K562 (cell line): ENCODE results near the gene TNFAIP8L1. TPM values are rescaled to one million over a fixed set of nuclear protein-coding genes. Genes with fewer than 3 reads are reported as not detected.
A peak's percentile ranks its signal among the peaks of the same experiment; 100 is the strongest.

Source experiments
- ATAC-seq: fragments of 200-7000 bp; cut with Tn5 transposase; 3 replicates; pipeline ENCODE4 v1.9.1; 2020; ENCODE audit warnings: moderate library complexity
- BruUV-seq: library from RNA; stranded (reverse); fragments of 400-500 nt; replicated peaks from 2 replicates; lab custom pipeline; 2021; lab: Mats Ljungman, UMichigan
- CTCF ChIA-PET: fragments of 300-600 bp; formaldehyde crosslinking; extraction: SDS; loops from one replicate; lab custom pipeline; 2021; ENCODE audit warnings: low intra/inter-chr PET ratio; lab: Yijun Ruan, JAX
- POLR2A ChIA-PET: fragments of 300-600, 350-650 bp; sonication (Branson Sonifier 250); formaldehyde crosslinking; extraction: SDS; loops from one replicate; lab custom pipeline; 2021; ENCODE audit warnings: antibody characterized with exemption, inconsistent platforms; lab: Yijun Ruan, JAX
- DNase-seq, 4 experiments: peaks; one replicate each; pipeline versions ENCODE4 v3.0.0 to v3.0.0-alpha.2; 2011 to 2018; ENCODE audit warnings: low spot score in 3 of 4, mixed read lengths in 3 of 4; ENCODE audit errors: extremely low read depth in 1 of 4
- FAIRE-seq: peaks from 2 replicates; lab custom pipeline; 2011; peaks lifted over from hg19 to GRCh38; lab: Jason Lieb, UNC
- H2AFZ ChIP-seq: 2 replicates; pipeline ENCODE4 v1.6.0; 2011; ENCODE audit warnings: low read depth, low read length, control low read depth, inconsistent platforms
- H3K27ac ChIP-seq: fragments of 200-600 bp; 3 replicates; pipeline ENCODE4 v1.8.0; 2011; ENCODE audit warnings: low read depth, mild to moderate bottlenecking, control low read depth, inconsistent platforms, low read length, moderate library complexity, mixed read lengths; ENCODE audit errors: extremely low read depth
- H3K27me3 ChIP-seq, 2 experiments: fragments of 300-600 bp in 1 of 2; 2 replicates in 1 of 2; 3 replicates in 1 of 2; pipeline versions ENCODE4 v1.6.0 to v1.8.0; 2011; ENCODE audit warnings: inconsistent platforms in 2 of 2, low read length in 2 of 2, mild to moderate bottlenecking in 1 of 2, mixed read lengths in 1 of 2, moderate library complexity in 1 of 2; ENCODE audit not compliant: control insufficient read depth in 2 of 2, insufficient read depth in 2 of 2
- H3K36me3 ChIP-seq: fragments of 300-600 bp; 3 replicates; pipeline ENCODE4 v1.8.0; 2011; ENCODE audit warnings: mild to moderate bottlenecking, low read length, inconsistent platforms; ENCODE audit not compliant: control insufficient read depth, insufficient read depth
- H3K4me1 ChIP-seq, 2 experiments: fragments of 200-600 bp in 1 of 2; replicated peaks in 1 of 2; 2 replicates in 1 of 2; 3 replicates in 1 of 2; pipeline versions ENCODE4 v1.5.1 to v1.8.0; 2011; ENCODE audit warnings: inconsistent platforms in 2 of 2, low read length in 2 of 2, mild to moderate bottlenecking in 1 of 2, mixed read lengths in 1 of 2, moderate library complexity in 1 of 2; ENCODE audit not compliant: control insufficient read depth in 2 of 2, insufficient read depth in 2 of 2
- H3K4me2 ChIP-seq: 2 replicates; pipeline ENCODE4 v1.6.1; 2011; ENCODE audit warnings: low read length, control low read depth, inconsistent platforms, mixed read lengths; ENCODE audit not compliant: insufficient read depth
- H3K4me3 ChIP-seq: fragments of 200-600 bp; sonication (generic), shearing (Covaris generic); 2 replicates; pipeline ENCODE4 v1.5.1; 2016; ENCODE audit warnings: control low read depth, inconsistent platforms
- H3K79me2 ChIP-seq: fragments of 200-600 bp; 3 replicates; pipeline ENCODE4 v1.8.0; 2011; ENCODE audit warnings: low read length, inconsistent platforms; ENCODE audit not compliant: control insufficient read depth, insufficient read depth
- H3K9ac ChIP-seq, 2 experiments: 2 replicates each; pipeline versions ENCODE4 v1.6.0 to v1.6.1; 2011; ENCODE audit warnings: low read depth in 2 of 2, low read length in 2 of 2, control low read depth in 1 of 2, inconsistent platforms in 1 of 2, mild to moderate bottlenecking in 1 of 2, mixed read lengths in 1 of 2; ENCODE audit not compliant: insufficient read depth in 1 of 2
- H3K9me1 ChIP-seq: one replicate; pipeline ENCODE4 v1.6.0; 2011; ENCODE audit warnings: inconsistent platforms, mild to moderate bottlenecking, low read length, moderate library complexity; ENCODE audit not compliant: control insufficient read depth, insufficient read depth
- H3K9me3 ChIP-seq: replicated peaks from 2 replicates; pipeline ENCODE4 v1.5.1; 2011; ENCODE audit warnings: low read depth, low read length, inconsistent platforms; ENCODE audit not compliant: control insufficient read depth, insufficient read depth
- H4K20me1 ChIP-seq: replicated peaks from 2 replicates; pipeline ENCODE4 v1.6.1; 2011; ENCODE audit warnings: low read length, inconsistent platforms, mixed read lengths; ENCODE audit not compliant: control insufficient read depth, insufficient read depth
- CC2D1A ChIP-seq: fragments of 450-650 bp; IDR thresholded peaks from 2 replicates; pipeline ENCODE4 v1.6.1; 2017; ENCODE audit warnings: mild to moderate bottlenecking
- GTF2A2 ChIP-seq: IDR thresholded peaks from 2 replicates; pipeline ENCODE4 v1.6.1; 2016; ENCODE audit warnings: mild to moderate bottlenecking, missing genetic modification characterization, missing compliant biosample characterization
- RBM22 ChIP-seq: fragments of 200-400 bp; formaldehyde crosslinking; IDR thresholded peaks from 2 replicates; pipeline ENCODE4 v1.6.1; 2018; ENCODE audit warnings: low read length, low read depth; ENCODE audit not compliant: poor library complexity, severe bottlenecking
- RBM39 ChIP-seq: fragments of 200-400 bp; formaldehyde crosslinking; optimal IDR thresholded peaks from 2 replicates; pipeline ENCODE3; 2018; ENCODE audit warnings: low read depth, low read length
- ZNF551 ChIP-seq: fragments of 250-450 bp; sonication (Bioruptor Pico); IDR thresholded peaks from 2 replicates; pipeline ENCODE4 v1.5.0; 2021; ENCODE audit warnings: mild to moderate bottlenecking, moderate library complexity
- ZNF79 ChIP-seq: fragments of 250-450 bp; sonication (Bioruptor Pico); IDR thresholded peaks from 2 replicates; pipeline ENCODE4 v1.4.0; 2020; ENCODE audit warnings: low read depth, mild to moderate bottlenecking, moderate library complexity
- WGBS: fragments of 100-300 bp; shearing (Covaris generic); methylation state at CpG from one replicate; pipeline ENCODE4 v1.1.6; 2016; ENCODE audit warnings: low coverage, mixed read lengths; ENCODE audit not compliant: insufficient coverage; ENCODE audit errors: missing lambda C conversion rate; 5-methylcytosine and 5-hydroxymethylcytosine counted together
- in situ Hi-C: fragments of 300-500 bp; cut with MboI; formaldehyde crosslinking; loops from 4 replicates; pipeline ENCODE4 v1.15.0; 2018; ENCODE audit warnings: inconsistent platforms, mixed read lengths
- intact Hi-C: fragments of 100-400 bp; cut with micrococcal nuclease; formaldehyde crosslinking; loops from 2 replicates; pipeline ENCODE4 v1.14.2; 2022
- polyA plus RNA-seq, 8 experiments: library from polyadenylated mRNA; depleted of rRNA in 4 of 8; stranded (reverse) in 5 of 8; unstranded in 3 of 8; fragments of >200 nt; fragmentation: Nextera tagmentation in 2 of 8; fragmentation: Illumina TruSeq in 1 of 8; extraction: Ambion mirVana in 2 of 8; extraction: Trizol in 1 of 8; gene quantifications; 2 replicates each; pipeline versions ENCODE4 v1.2.1 to v1.2.3, GENCODE V29; 2011 to 2014; ENCODE audit warnings: inconsistent platforms in 1 of 8, missing spikeins in 1 of 8
- total RNA-seq, 7 experiments: library from RNA; depleted of rRNA in 6 of 7; stranded (reverse); fragments of >200 nt in 6 of 7; fragmentation: Illumina TruSeq in 2 of 7; extraction: Trizol in 2 of 7; gene quantifications; 2 replicates each; pipeline versions ENCODE4 v1.2.1 to v1.2.3, GENCODE V29; 2011 to 2021; ENCODE audit warnings: low replicate concordance in 1 of 7
- TF ChIP-seq, protein P1 (sequence below): sonication (generic); formaldehyde crosslinking; IDR thresholded peaks from 2 replicates; pipeline ENCODE4 v1.8.1; 2023; ENCODE audit warnings: mild to moderate bottlenecking, missing genetic modification reagents
- TF ChIP-seq, protein P2 (sequence below): IDR thresholded peaks from 2 replicates; pipeline ENCODE4 v1.6.1; 2016; ENCODE audit warnings: missing genetic modification characterization, missing compliant biosample characterization
- TF ChIP-seq, protein P3 (sequence below): IDR thresholded peaks from 3 replicates; pipeline ENCODE4 v1.6.1; 2011; ENCODE audit warnings: borderline replicate concordance, mild to moderate bottlenecking; ENCODE audit not compliant: insufficient read length, insufficient read depth
- TF ChIP-seq, protein P4 (sequence below): fragments of 250-450 bp; sonication (Bioruptor Pico); IDR thresholded peaks from 2 replicates; pipeline ENCODE4 v1.4.0; 2020

TNFAIP8L1 gene
- total and polyA plus RNA-seq, 9 of the 15 experiments (the other 6 are each of a cell fraction or from before 2014, with no cell fraction given), result 0.69 to 9.3 (median 4.9) TPM

DNA sequence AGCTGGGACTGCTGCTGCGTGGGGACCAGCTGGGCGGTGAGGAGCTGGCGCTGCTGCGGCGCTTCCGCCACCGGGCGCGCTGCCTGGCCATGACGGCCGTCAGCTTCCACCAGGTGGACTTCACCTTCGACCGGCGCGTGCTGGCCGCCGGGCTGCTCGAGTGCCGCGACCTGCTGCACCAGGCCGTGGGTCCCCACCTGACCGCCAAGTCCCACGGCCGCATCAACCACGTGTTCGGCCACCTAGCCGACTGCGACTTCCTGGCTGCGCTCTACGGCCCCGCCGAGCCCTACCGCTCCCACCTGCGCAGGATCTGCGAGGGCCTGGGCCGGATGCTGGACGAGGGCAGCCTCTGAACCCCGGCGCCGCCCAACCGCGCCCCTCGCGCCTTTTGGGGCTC is 12.8 kb downstream of the TNFAIP8L1 start:
- no peak overlapping the region for H2AFZ ChIP-seq
- no TSS peak for BruUV-seq
- peaks cover 38% of the 10 kb centered on the region; the same call in 2 of the 3 replicates for H3K36me3 ChIP-seq
- no peak overlapping the region for H3K4me2 ChIP-seq
- H3K27me3 ChIP-seq, result no peaks in the 10 kb centered on the region
- no peaks in the 10 kb centered on the region for H4K20me1 ChIP-seq
- POLR2A ChIA-PET, result interaction anchor here (0.6 to 0.7 kb wide), 2 partner anchors 19 to 67 kb away, joined by 3 to 5 read pairs; no protein-coding TSS in a partner anchor
- peak overlapping the region in 1 of 2 experiments; percentile 11; a peak in 1 of 4 replicates for H3K9ac ChIP-seq
- no peak for ATAC-seq
- in situ Hi-C loops (no loop called here), intact Hi-C loops (no loop called here)
- CTCF ChIA-PET, result no interaction called here
- no peaks in the 10 kb centered on the region for H3K79me2 ChIP-seq
- H3K9me1 ChIP-seq, result peaks cover 3% of the 10 kb centered on the region
- H3K4me3 ChIP-seq, result no peak overlapping the region
- 93% methylated on average over 36 of the region's 44 CpGs for WGBS
- H3K27ac ChIP-seq, result no peak overlapping the region
- H3K9me3 ChIP-seq, result no peaks in the 10 kb centered on the region
- peak in 1 of 4 experiments; percentile 7 for DNase-seq
- FAIRE-seq, result no peak
- H3K4me1 ChIP-seq, result peaks cover 11 to 26% of the 10 kb centered on the region in 2 experiments; a peak in 3 of 5 replicates
- no peak for TF ChIP-seq CC2D1A
- TF ChIP-seq RBM22, result peak; percentile 60
- TF ChIP-seq, protein P1, sequence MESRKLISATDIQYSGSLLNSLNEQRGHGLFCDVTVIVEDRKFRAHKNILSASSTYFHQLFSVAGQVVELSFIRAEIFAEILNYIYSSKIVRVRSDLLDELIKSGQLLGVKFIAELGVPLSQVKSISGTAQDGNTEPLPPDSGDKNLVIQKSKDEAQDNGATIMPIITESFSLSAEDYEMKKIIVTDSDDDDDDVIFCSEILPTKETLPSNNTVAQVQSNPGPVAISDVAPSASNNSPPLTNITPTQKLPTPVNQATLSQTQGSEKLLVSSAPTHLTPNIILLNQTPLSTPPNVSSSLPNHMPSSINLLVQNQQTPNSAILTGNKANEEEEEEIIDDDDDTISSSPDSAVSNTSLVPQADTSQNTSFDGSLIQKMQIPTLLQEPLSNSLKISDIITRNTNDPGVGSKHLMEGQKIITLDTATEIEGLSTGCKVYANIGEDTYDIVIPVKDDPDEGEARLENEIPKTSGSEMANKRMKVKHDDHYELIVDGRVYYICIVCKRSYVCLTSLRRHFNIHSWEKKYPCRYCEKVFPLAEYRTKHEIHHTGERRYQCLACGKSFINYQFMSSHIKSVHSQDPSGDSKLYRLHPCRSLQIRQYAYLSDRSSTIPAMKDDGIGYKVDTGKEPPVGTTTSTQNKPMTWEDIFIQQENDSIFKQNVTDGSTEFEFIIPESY (CRISPR knock-in tag), result peak; percentile 85; the same call in 1 of the 2 replicates
- no peak for TF ChIP-seq ZNF551 (CRISPR knock-in tag)
- TF ChIP-seq, protein P2, sequence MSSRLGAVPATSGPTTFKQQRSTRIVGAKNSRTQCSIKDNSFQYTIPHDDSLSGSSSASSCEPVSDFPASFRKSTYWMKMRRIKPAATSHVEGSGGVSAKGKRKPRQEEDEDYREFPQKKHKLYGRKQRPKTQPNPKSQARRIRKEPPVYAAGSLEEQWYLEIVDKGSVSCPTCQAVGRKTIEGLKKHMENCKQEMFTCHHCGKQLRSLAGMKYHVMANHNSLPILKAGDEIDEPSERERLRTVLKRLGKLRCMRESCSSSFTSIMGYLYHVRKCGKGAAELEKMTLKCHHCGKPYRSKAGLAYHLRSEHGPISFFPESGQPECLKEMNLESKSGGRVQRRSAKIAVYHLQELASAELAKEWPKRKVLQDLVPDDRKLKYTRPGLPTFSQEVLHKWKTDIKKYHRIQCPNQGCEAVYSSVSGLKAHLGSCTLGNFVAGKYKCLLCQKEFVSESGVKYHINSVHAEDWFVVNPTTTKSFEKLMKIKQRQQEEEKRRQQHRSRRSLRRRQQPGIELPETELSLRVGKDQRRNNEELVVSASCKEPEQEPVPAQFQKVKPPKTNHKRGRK, result no peak
- TF ChIP-seq, protein P3, sequence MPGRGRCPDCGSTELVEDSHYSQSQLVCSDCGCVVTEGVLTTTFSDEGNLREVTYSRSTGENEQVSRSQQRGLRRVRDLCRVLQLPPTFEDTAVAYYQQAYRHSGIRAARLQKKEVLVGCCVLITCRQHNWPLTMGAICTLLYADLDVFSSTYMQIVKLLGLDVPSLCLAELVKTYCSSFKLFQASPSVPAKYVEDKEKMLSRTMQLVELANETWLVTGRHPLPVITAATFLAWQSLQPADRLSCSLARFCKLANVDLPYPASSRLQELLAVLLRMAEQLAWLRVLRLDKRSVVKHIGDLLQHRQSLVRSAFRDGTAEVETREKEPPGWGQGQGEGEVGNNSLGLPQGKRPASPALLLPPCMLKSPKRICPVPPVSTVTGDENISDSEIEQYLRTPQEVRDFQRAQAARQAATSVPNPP, result no peak
- TF ChIP-seq ZNF79 (CRISPR knock-in tag), result no peak
- no peak for TF ChIP-seq RBM39
- TF ChIP-seq, protein P4, sequence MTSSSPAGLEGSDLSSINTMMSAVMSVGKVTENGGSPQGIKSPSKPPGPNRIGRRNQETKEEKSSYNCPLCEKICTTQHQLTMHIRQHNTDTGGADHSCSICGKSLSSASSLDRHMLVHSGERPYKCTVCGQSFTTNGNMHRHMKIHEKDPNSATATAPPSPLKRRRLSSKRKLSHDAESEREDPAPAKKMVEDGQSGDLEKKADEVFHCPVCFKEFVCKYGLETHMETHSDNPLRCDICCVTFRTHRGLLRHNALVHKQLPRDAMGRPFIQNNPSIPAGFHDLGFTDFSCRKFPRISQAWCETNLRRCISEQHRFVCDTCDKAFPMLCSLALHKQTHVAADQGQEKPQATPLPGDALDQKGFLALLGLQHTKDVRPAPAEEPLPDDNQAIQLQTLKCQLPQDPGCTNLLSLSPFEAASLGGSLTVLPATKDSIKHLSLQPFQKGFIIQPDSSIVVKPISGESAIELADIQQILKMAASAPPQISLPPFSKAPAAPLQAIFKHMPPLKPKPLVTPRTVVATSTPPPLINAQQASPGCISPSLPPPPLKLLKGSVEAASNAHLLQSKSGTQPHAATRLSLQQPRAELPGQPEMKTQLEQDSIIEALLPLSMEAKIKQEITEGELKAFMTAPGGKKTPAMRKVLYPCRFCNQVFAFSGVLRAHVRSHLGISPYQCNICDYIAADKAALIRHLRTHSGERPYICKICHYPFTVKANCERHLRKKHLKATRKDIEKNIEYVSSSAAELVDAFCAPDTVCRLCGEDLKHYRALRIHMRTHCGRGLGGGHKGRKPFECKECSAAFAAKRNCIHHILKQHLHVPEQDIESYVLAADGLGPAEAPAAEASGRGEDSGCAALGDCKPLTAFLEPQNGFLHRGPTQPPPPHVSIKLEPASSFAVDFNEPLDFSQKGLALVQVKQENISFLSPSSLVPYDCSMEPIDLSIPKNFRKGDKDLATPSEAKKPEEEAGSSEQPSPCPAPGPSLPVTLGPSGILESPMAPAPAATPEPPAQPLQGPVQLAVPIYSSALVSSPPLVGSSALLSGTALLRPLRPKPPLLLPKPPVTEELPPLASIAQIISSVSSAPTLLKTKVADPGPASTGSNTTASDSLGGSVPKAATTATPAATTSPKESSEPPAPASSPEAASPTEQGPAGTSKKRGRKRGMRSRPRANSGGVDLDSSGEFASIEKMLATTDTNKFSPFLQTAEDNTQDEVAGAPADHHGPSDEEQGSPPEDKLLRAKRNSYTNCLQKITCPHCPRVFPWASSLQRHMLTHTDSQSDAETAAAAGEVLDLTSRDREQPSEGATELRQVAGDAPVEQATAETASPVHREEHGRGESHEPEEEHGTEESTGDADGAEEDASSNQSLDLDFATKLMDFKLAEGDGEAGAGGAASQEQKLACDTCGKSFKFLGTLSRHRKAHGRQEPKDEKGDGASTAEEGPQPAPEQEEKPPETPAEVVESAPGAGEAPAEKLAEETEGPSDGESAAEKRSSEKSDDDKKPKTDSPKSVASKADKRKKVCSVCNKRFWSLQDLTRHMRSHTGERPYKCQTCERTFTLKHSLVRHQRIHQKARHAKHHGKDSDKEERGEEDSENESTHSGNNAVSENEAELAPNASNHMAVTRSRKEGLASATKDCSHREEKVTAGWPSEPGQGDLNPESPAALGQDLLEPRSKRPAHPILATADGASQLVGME (CRISPR knock-in tag), result no peak
- no peak for TF ChIP-seq GTF2A2 (tag)
